GM13976 (cell line): Measurements from ENCODE around the gene UBTD1.
"Not testable (repeated sequence)": the region's sequence is repeated elsewhere in the genome, so short reads cannot be mapped to it uniquely, and the experiment has no call there.

Experiments
- DNase-seq: peaks from one replicate; pipeline ENCODE4 v3.0.0; 2012; ENCODE audit warnings: low spot score
- in situ Hi-C: fragments of 300-500 bp; cut with MboI; formaldehyde crosslinking; loops from one replicate; pipeline ENCODE4 v1.12.0; 2022; ENCODE audit warnings: low sequenced_read_pairs, mixed read lengths, inconsistent platforms; ENCODE audit not compliant: unreplicated experiment
- TF ChIP-seq, protein P1 (sequence below): IDR thresholded peaks from 2 replicates; pipeline ENCODE4 v1.5.1; 2012; ENCODE audit warnings: borderline replicate concordance, mild to moderate bottlenecking; ENCODE audit not compliant: insufficient read depth; ENCODE audit errors: extremely low read depth, missing control alignments, control extremely low read depth

The UBTD1 gene

DNA sequence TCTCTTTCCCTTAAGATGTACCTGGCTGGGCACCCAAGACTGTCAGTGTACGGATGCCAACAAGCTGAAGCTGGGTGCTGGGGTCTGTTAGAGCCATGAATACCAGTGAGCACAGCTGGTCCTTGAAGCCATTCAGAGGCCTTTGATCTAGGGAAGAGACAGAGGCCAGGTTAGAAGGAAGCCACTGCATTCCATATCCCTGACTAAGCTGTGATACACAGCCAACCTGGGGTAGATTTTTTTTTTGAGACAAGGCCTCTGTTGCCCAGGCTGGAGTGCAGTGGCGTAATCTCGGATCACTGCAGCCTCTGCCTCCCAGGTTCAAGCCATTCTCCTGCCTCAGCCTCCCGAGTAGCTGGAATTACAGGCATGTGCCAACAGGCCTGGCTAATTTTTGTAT is 32.0 kb upstream of the UBTD1 start:
- in situ Hi-C loops: no loop called here
- TF ChIP-seq, protein P1, sequence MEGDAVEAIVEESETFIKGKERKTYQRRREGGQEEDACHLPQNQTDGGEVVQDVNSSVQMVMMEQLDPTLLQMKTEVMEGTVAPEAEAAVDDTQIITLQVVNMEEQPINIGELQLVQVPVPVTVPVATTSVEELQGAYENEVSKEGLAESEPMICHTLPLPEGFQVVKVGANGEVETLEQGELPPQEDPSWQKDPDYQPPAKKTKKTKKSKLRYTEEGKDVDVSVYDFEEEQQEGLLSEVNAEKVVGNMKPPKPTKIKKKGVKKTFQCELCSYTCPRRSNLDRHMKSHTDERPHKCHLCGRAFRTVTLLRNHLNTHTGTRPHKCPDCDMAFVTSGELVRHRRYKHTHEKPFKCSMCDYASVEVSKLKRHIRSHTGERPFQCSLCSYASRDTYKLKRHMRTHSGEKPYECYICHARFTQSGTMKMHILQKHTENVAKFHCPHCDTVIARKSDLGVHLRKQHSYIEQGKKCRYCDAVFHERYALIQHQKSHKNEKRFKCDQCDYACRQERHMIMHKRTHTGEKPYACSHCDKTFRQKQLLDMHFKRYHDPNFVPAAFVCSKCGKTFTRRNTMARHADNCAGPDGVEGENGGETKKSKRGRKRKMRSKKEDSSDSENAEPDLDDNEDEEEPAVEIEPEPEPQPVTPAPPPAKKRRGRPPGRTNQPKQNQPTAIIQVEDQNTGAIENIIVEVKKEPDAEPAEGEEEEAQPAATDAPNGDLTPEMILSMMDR: no peak
- DNase-seq: no peak

DNA sequence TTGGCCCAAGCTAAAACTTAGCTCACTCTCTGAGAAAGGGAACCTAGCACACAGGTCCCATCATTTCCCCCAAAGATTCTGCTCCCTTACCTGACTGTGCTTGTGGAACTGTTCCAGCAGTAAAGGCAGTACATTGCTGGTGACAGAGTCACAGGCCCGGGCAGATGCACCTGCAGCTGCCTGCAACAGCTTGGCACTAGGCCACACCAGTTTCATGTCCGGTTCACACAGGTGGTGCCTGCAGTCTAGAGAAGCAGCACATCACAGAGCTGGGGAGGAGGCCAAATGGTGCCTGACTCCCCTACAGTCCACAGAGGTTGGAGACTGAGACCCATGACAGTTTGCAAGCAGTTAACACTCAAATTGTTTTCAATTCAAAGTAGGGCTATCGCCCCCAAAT is 30.6 kb upstream of the UBTD1 start:
- TF ChIP-seq, protein P1: no peak
- no peak for DNase-seq
- in situ Hi-C loops: no loop called here

DNA sequence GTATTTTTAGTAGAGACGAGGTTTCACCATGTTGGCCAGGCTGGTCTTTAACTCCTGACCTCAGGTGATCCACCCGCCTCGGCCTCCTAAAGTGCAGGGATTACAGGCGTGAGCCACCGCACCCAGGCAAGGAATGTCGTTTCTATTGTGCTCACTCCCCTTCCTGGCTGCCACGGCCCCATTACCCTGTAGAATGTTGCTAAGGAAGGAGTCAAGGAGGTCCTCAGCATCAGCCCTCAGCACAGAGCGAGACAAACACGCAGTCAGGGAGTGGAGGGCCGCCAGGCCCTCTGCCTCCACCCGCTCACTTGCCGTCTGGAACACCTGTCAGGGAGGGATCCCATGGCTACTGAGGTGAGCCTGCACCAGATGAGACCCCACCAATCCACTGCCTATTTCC is 29.9 kb upstream of the UBTD1 start:
- in situ Hi-C loops, DNase-seq: not testable (repeated sequence)

DNA sequence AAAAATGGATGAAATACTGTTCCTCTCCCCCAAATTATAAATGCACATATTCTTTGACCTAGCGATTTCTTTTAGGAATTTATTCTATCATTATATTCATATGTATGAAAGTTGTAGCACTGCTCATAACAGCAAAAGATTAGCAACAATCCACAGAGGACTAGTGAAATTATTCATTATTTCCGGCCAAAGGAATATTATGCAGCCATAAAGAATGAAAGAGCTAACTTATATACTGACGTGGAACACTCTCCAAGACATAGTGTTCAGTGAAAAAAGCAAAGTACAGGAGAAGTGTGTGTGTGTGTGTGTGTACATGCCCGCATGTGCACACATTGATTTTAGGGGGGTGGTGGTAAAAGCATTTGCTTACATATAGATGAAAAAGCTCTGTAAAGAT is 23.8 kb upstream of the UBTD1 start:
- no peak for DNase-seq
- TF ChIP-seq, protein P1: no peak
- in situ Hi-C loops: no loop called here

DNA sequence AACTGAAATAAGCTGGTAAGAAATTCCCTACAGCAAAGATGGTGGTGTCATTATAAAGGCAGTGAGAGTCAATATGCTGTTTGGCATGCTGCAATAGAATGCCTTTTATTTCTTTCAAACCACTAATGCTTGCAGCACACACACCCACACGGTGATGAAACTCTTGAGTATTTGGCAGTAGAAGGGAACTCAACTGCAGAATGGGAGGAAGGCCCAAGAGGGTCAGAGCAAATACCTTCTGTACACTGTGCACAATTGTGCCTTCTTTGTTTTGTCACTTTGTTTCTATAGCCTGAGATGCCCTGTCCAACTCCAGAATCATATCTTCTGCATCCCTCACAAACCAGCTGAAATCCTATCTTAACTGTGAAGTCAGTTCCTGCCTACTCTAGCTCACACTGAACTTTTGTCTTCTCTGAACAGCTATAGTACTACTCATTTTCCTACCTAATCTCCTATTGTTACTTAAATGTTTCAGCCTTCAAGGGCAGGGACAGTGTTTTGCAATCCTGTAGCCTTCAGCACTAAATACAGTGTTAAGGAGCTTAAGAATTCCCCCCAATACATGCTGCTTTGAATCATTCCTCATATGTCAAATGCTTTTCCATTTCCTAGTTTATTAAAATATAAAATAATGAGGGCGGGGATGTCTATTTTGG is 22.7 kb upstream of the UBTD1 start:
- no peak for DNase-seq
- in situ Hi-C loops: no loop called here
- TF ChIP-seq, protein P1: no peak

DNA sequence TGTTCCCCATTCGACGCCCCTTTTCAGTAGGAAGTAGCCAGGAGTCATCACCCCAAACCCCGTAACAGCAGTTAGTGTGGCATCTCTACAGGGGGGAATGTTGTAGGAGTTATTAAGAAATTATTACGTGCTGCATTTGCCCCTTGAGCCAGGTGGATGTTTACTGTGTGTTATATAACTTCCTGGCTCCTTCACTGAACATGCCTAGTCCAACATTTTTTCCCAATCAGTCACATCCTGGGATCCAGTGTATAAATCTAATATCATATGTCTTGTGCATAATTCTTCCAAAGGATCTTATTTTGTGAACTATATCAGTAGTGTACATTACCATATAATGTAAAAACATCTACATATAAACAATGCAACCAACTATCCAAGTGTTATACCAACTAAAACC is 19.3 kb upstream of the UBTD1 start:
- in situ Hi-C loops: not testable (repeated sequence)

DNA sequence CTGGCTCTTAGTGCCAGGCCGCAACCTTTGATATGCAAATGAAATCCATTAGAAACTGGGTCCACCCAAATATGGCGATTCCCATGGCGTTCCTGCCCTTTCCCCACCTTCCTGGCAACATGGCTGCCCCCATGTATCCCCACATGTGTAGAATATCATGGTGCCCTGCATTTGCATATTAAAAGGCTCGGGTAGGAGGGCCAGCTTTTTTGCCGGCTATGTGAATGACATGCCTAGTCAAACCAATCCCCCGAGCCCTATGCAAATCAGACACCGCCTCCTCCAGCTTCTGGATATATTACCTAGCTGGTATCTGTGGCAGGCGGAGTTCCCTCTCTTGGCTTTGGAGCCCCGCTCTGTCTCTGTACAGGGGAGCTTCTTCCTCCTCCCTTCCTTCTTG is 18.8 kb upstream of the UBTD1 start:
- no peak for DNase-seq
- TF ChIP-seq, protein P1: no peak
- in situ Hi-C loops: no loop called here

More for the DNA sequence above, 19.3 kb upstream of the UBTD1 start:
- not testable (repeated sequence) for DNase-seq

DNA sequence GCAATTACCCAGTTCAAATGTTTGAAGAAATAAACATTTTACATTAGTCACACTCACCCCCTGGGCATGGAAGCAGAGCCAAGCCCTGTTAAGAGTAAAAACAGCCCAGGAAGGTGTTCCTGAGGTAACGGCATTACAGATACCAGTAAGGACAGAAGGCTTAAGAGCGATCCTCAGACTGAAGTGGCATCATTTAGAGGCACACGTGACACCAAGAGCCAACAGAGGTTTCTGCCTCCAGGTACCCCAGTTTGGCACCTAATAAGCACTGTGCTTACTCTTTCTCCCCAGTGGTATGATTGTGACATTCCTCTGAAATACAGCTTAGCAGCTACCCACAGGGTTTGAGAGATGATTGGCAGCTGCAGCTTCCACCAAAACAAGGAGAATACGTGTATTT is 17.7 kb upstream of the UBTD1 start:
- in situ Hi-C loops: no loop called here
- TF ChIP-seq, protein P1: no peak
- DNase-seq: no peak
